Thymus (tissue), 14 donors: ENCODE measurements around the gene SHLD3. TPM values are rescaled to one million over a fixed set of nuclear protein-coding genes. Genes with fewer than 3 reads are reported as not detected.
"Not testable (repeated sequence)": the region's sequence is repeated elsewhere in the genome, so short reads cannot be mapped to it uniquely, and the experiment has no call there.

ENCODE experiments used
- DNase-seq, 9 donors: peaks; one replicate each; pipeline ENCODE4 v3.0.0-alpha.2; 2013; ENCODE audit warnings: low spot score in 9 of 9, low read depth in 6 of 9, missing footprints in 1 of 9
- H3K27ac ChIP-seq, 2 donors: one replicate each; pipeline ENCODE4 v1.5.1; 2013; ENCODE audit warnings: control low read depth in 1 of 2, low read depth in 1 of 2, low read length in 1 of 2, mild to moderate bottlenecking in 1 of 2, moderate library complexity in 1 of 2
- H3K27me3 ChIP-seq, 2 donors: one replicate each; pipeline ENCODE4 v1.5.1; 2013; ENCODE audit warnings: low read length in 1 of 2; ENCODE audit not compliant: control insufficient read depth in 2 of 2, insufficient read depth in 1 of 2
- H3K36me3 ChIP-seq, 2 donors: one replicate each; pipeline ENCODE4 v1.5.1; 2013; ENCODE audit warnings: low read length in 1 of 2, mild to moderate bottlenecking in 1 of 2, moderate library complexity in 1 of 2; ENCODE audit not compliant: control insufficient read depth in 2 of 2, insufficient read depth in 2 of 2
- H3K4me1 ChIP-seq, 2 donors: one replicate each; pipeline ENCODE4 v1.5.1; 2013; ENCODE audit warnings: low read length in 2 of 2; ENCODE audit not compliant: control insufficient read depth in 2 of 2, insufficient read depth in 2 of 2
- H3K4me3 ChIP-seq, 2 donors: one replicate each; pipeline ENCODE4 v1.5.1; 2013; ENCODE audit warnings: low read length in 2 of 2, control low read depth in 1 of 2, mild to moderate bottlenecking in 1 of 2
- H3K9me3 ChIP-seq, 2 donors: one replicate each; pipeline ENCODE4 v1.5.1; 2013; ENCODE audit warnings: low read length in 1 of 2, mild to moderate bottlenecking in 1 of 2; ENCODE audit not compliant: control insufficient read depth in 2 of 2, insufficient read depth in 1 of 2
- WGBS: extraction: QIAGEN DNeasy Blood & Tissue Kit; methylation state at CpG from one replicate; pipeline ENCODE4 v1.1.7; 2013; 5-methylcytosine and 5-hydroxymethylcytosine counted together
- long read RNA-seq, 10 donors: transcript quantifications; one replicate each; lab custom pipeline, GENCODE V29; 2026
- polyA plus RNA-seq: library from polyadenylated mRNA; stranded (reverse); fragments of 200-250 nt; gene quantifications from one replicate; pipeline ENCODE4 v1.2.3, GENCODE V29; 2013
- total RNA-seq: library from RNA; stranded (reverse); fragments of 120-200 nt; gene quantifications from one replicate; pipeline ENCODE4 v1.2.4, GENCODE V29; 2013
- donor health status: healthy.

SHLD3 gene
- total RNA-seq, result 5.1 TPM
- polyA plus RNA-seq, result 5.6 TPM
- long read RNA-seq, donor 1, result 0 reads
- long read RNA-seq, donor 2, result 0 reads
- long read RNA-seq, donor 3, partial matches to known transcripts, result 0 of 4 reads
- long read RNA-seq, donor 3, other reads (novel, unspliced or antisense), result 0 of 4 reads
- long read RNA-seq, donor 4, partial matches to known transcripts, result 0 of 4 reads
- long read RNA-seq, donor 4, other reads (novel, unspliced or antisense), result 0 of 4 reads
- long read RNA-seq, donor 5, transcript SHLD3-201 (2 exons, 1,766 nt), result major isoform, 7 of 7 reads
- long read RNA-seq, donor 5, partial matches to known transcripts, result 0 of 7 reads
- long read RNA-seq, donor 5, other reads (novel, unspliced or antisense), result 0 of 7 reads
- long read RNA-seq, donor 6, transcript SHLD3-201 (2 exons, 1,766 nt), result major isoform, 5 of 5 reads
- long read RNA-seq, donor 6, partial matches to known transcripts, result 0 of 5 reads
- long read RNA-seq, donor 6, other reads (novel, unspliced or antisense), result 0 of 5 reads
- long read RNA-seq, donor 7, partial matches to known transcripts, result 0 of 4 reads
- long read RNA-seq, donor 7, other reads (novel, unspliced or antisense), result 0 of 4 reads
- long read RNA-seq, donor 8, partial matches to known transcripts, result 0 of 1 reads
- long read RNA-seq, donor 8, other reads (novel, unspliced or antisense), result 0 of 1 reads
- long read RNA-seq, donor 9, result 0 reads
- long read RNA-seq, donor 10, result 0 reads

GRCh38 chr5:65624571-65625555, at the start of gene SHLD3, which contains the start of gene TRAPPC13:
Gene SHLD3 (plus strand): TSS chr5:65625027. CDS start chr5:65629588, 4,561 bp downstream.
Gene TRAPPC13 (plus strand): TSS chr5:65625027. CDS start chr5:65625061, 34 bp downstream.
- Histone ChIP-seq H3K4me3 (peak within 1 kb of the TSS; percentile 77 to 84), H3K27ac (peak within 1 kb of the TSS; percentile 92 to 96), H3K36me3 (peaks cover 0 to 8% of the 10 kb centered on the region in 2 donors), H3K4me1 (peaks cover 2 to 4% of the 10 kb centered on the region in 2 donors), H3K9me3 (no peaks in the 10 kb centered on the region), H3K27me3 (no peaks in the 10 kb centered on the region)
- peak; percentile 87 to 96 (median 92) for DNase-seq
- WGBS, result under 1% methylated on average over 36 of the region's 36 CpGs

DNA sequence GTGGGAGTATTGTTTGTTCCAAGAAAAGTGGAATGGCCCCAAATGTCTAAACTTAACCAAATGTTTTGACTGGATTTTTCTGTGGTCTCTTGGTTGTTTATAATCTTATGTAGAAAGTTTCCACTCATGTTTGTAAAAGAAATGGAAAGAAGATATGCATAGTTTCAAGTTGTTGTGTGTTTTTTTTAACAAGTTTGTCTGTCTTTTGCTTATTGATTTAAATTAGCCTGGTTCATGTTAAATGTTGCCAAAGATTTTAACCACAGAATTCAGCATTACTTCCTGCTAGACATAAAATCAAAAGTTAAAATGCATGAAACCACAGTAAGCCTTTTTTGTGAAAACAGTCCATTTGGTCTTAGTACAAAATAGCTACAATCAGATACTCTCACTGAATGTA, 47.7 kb upstream of the SHLD3 start:
- no peak for DNase-seq
- Histone ChIP-seq H3K27me3 (no peaks in the 10 kb centered on the region), H3K4me3 (no peak overlapping the region), H3K27ac (no peak overlapping the region), H3K36me3 (peaks cover 22 to 64% of the 10 kb centered on the region in 2 donors), H3K4me1 (no peaks in the 10 kb centered on the region), H3K9me3 (no peaks in the 10 kb centered on the region)

GRCh38 chr5:65588694-65589093, 36.1 kb upstream of the SHLD3 start:
- H3K27ac ChIP-seq, result no peak overlapping the region
- H3K36me3 ChIP-seq, result peaks cover 4 to 60% of the 10 kb centered on the region in 2 donors
- H3K9me3 ChIP-seq, result no peaks in the 10 kb centered on the region
- DNase-seq, result no peak
- 97% methylated on average over 2 of the region's 2 CpGs for WGBS
- no peaks in the 10 kb centered on the region for H3K27me3 ChIP-seq
- no peaks in the 10 kb centered on the region for H3K4me1 ChIP-seq
- no peak overlapping the region for H3K4me3 ChIP-seq

DNA sequence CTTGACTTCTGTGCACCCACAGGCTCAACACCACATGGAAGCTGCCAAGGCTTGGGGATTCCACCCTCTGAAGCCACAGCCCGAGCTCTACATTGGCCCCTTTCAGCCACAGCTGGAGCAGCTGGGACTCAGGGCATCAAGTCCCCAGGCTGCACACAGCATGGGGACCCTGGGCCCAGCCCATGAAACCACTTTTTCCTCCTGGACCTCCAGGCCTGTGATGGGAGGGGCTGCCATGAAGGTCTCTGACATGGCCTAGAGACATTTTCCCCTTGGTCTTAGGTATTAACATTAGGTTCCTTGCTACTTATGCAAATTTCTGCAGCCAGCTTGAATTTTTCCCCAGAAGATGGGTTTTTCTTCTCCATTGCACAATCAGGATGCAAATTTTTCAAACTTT, 23.1 kb upstream of the SHLD3 start:
- H3K4me3 ChIP-seq, H3K27ac ChIP-seq, H3K27me3 ChIP-seq, H3K4me1 ChIP-seq, H3K9me3 ChIP-seq, DNase-seq: not testable (repeated sequence)
- H3K36me3 ChIP-seq, result peaks cover 45 to 65% of the 10 kb centered on the region in 2 donors
- WGBS, result 94% methylated on average over 1 of the region's 1 CpG

GRCh38 chr5:65611524-65611923, 13.3 kb upstream of the SHLD3 start:
- Histone ChIP-seq H3K9me3 (no peaks in the 10 kb centered on the region), H3K4me1 (no peaks in the 10 kb centered on the region), H3K36me3 (peaks cover 23 to 57% of the 10 kb centered on the region in 2 donors), H3K27ac (no peak overlapping the region), H3K4me3 (no peak overlapping the region), H3K27me3 (no peaks in the 10 kb centered on the region)
- WGBS, result 97% methylated on average over 3 of the region's 3 CpGs
- DNase-seq, result no peak

DNA sequence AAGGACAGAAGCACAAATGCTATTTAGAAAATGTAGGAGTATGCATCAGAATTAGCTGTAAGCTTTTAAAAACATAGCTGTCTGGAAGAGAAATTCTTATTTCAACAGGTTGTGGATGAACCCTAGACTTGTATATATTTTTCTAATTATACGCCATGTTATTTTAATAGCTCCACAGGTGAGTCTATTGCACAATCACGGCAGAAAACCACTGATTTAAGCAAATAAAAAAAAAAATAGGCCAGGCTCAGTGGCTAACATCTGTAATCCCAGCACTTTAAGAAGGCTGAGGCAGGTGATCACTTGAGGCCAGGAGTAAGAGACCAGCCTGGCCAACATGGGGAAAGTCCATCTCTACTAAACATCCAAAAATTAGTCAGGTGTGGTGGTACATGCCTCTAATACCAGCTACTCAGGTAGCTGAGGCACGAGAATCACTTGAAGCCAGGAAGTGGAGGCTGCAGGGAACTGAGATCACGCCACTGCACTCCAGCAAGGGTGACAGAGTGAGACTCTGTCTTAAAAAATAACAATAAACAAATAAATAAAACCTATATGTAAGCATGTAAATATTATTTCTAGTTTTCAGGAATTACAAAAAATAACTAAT, 12.4 kb upstream of the SHLD3 start:
- Histone ChIP-seq H3K4me3 (no peak overlapping the region), H3K27me3 (no peaks in the 10 kb centered on the region), H3K36me3 (peaks cover 23 to 49% of the 10 kb centered on the region in 2 donors), H3K9me3 (no peaks in the 10 kb centered on the region), H3K27ac (no peak overlapping the region), H3K4me1 (no peaks in the 10 kb centered on the region)
- no peak for DNase-seq
- WGBS, result 98% methylated on average over 4 of the region's 4 CpGs

- peaks cover 3 to 6% of the 10 kb centered on the region in 2 donors for H3K36me3 ChIP-seq
- no peaks in the 10 kb centered on the region for H3K9me3 ChIP-seq
- no peaks in the 10 kb centered on the region for H3K4me1 ChIP-seq
- no peaks in the 10 kb centered on the region for H3K27me3 ChIP-seq
- WGBS, result over 99% methylated on average over 4 of the region's 4 CpGs
- no peak overlapping the region for H3K4me3 ChIP-seq
- DNase-seq, result no peak
- no peak overlapping the region for H3K27ac ChIP-seq
These were observed 4.8 kb upstream of the SHLD3 start for GRCh38 chr5:65620021-65620420.

DNA sequence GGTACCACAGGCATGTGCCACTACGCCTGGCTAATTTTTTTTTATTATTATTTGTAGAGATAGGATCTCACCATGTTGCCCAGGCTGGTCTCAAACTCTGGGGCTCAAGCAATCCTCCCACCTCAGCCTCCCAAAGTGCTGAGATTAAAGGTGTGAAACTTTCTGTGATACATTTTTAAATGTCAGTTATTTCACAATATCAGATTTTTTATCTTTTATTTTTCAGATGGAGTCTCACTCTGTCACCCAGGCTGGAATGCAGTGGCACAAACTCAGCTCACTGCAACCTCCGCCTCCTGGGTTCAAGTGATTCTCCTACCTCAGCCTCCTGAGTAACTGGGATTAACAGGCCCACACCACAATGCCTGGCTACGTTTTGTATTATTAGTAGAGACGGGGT, 2.9 kb upstream of the SHLD3 start:
- H3K36me3 ChIP-seq, H3K27ac ChIP-seq, DNase-seq, H3K27me3 ChIP-seq, H3K4me3 ChIP-seq, H3K9me3 ChIP-seq, H3K4me1 ChIP-seq: not testable (repeated sequence)
- WGBS, result 98% methylated on average over 4 of the region's 4 CpGs
